ENCODE data around the gene CAMTA1.

CAMTA1 gene

DNA sequence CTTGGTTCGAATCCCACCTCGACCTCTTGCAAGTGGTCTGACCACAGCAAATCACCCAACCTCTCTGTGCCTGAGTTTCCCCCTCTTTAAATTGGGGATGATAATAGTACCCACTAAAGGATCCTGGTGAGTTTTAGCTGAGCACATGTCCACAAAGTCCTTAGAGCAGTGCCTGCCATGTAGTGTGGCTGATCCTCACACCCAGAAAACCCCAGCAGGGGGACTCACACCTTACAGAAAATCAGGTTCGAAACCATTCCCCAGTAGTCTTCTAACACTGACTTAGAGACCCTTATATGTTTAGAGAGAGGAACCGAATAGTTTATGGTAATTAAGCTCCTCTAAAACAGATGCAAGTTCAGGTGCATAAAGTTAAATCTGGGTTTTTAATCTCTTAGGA lies 89.0 kb downstream of the CAMTA1 start:
- DNase-seq (ENCODE audit: low spot score) = no peak

DNA sequence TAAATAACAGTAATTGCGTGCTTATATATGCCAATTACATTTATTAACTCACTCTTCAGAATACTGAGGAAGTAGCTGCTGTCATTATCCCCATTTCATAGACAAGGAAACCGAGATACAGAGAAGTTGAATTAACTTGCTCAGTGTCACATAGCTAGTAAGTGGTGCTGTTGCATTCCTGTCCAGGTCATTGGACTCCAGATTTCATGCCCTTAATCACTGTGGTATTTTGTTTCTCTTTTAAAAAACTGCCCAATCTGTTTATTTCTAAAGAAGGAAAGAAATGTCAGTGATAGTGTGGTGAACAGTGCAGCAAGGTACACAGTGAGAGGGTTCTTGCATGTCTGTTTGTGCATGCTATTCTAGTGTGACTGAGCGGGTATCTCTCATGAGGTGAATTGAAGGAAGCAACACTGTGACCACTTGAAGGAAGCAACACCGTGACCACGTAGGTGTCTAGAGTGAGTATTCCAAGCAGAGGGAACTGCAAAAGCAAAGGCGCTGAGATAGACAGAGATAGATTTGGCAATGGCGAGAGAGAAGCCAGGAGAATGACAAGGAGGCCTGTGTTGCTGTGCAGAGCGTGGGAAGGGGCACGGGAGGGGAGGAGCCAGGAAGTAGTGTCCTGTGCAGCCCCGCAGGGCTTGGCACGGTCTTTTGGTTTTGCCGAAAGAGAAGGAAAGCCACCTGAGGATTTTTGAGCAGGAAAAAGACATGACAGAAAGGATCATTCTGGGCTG lies 95.9 kb downstream of the CAMTA1 start:
- no peak for DNase-seq (ENCODE audit: low spot score)

- DNase-seq (ENCODE audit: low spot score) = no peak
Observed at GRCh38 chr1:6882414-6882813, 97.2 kb downstream of the CAMTA1 start.

DNA sequence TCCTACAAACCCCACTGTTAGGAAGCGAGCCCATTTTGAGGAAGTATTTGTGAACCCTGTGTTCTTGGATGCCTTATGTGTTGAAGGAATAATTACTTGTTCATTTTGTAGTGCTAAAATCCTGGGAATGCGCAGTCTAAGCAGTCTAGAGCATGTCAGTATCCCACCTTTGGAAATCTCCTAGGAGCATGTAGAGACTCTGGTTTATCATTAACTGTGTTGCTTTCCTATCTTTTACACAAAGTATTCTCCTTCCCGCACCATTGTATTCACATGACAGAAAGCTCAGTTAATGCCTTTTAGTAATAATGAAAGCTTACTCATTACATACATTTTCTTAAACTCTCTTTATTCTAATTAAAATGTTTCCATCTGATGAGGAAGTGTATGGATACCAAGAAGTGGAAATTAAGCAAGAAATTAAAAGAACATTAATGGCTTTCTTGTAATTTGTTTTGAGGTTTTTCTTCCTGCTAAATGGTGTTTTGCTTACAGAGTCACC lies 99.4 kb downstream of the CAMTA1 start:
- DNase-seq (ENCODE audit: low spot score) = no peak

DNA sequence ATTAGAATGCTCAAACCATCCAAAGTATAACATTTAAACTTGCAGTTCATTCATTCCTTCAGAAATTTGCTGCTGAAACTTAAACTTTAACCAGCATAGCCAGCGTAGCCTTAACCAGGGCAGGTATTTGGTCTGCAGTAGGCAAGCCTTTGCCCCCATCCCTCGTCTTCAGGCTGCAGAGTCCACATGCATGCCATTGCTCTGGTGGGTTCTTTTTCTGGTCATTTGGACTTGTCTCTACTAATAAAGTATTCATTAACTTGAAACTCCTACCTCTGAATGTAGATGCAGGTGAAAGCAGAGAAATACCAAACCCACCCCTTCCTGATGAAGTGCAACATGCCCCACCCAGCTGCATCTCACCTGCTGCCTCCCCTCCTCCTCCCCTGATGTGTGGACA lies 100.2 kb downstream of the CAMTA1 start:
- no peak for DNase-seq (ENCODE audit: low spot score)

GRCh38 chr1:6886523-6886922 lies 101.3 kb downstream of the CAMTA1 start:
- no peak for DNase-seq (ENCODE audit: low spot score)

- no peak for DNase-seq (ENCODE audit: low spot score)
Observed at GRCh38 chr1:6888268-6888667, 103.0 kb downstream of the CAMTA1 start.

DNA sequence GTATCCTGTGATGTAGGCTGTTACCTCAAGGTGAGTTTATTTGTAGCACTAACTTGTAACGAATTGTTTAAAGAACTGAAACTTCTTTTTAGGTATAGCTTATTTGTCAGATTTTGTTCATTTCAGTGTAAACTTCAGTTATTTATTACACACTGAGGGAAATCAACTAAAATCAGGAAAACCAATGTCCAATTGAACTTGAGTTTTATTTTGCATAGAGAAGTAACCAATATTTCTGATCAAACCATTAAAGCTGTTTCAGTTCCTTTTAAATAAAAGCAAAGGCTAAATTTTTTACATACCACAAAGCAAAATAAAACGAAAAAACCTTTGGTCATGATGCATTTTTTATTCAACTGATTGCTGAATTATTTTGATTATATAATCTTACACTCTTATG lies 103.6 kb downstream of the CAMTA1 start:
- DNase-seq (ENCODE audit: low spot score) = no peak

DNA sequence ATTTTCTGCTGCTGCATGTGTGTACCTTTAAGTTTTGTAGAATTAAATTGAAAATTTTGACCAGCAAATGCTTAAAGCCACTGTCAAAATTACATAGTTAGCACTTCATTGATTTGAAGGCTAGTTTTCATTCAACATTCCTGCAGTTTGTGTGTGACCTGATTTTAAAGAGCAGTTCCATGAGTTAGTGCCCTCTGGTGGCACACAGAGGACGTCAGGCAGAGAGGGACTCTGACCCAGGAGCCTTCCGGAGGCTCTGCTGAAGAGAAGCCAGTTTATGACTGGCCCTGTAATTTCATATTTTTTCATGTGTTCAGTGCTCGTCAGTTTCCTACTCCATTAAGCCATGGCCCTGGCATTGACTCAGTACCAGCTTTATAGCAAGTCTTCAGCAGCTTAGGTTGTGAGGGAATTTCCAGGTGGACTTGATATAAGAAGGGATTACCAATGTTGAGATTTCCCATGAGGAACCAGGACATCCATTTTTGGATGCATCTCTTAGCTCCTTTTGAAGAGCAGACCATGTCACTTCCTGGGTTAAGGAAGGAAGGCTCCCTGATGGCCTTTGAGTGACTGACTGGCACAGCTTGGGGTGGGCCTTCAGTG lies 104.7 kb downstream of the CAMTA1 start:
- DNase-seq (ENCODE audit: low spot score) = peak; percentile 51

- no peak for DNase-seq (ENCODE audit: low spot score)
Observed at GRCh38 chr1:6890686-6891085, 105.4 kb downstream of the CAMTA1 start.

- no peak for DNase-seq (ENCODE audit: low spot score)
Observed at GRCh38 chr1:6891781-6892579, 106.7 kb downstream of the CAMTA1 start.

DNA sequence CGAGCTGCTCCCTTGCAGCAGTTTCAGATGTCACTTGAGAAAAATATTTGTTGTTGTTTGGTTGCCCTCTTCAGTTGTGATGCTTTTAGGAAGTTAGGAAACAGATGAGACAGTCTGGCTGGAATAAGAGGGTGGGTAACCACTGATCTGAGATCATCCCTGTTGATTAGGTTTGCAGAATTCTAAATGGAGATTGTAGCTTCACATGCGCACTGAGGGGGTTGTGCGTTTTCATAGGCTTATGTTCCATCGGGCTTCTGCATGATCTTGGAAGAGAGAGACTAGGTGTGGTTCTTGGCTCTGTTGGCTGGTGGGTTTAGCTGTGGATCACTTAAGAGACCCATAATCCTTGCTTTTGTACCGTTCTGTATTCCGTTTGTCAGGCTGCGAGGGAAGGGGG lies 108.1 kb downstream of the CAMTA1 start:
- no peak for DNase-seq (ENCODE audit: low spot score)

DNA sequence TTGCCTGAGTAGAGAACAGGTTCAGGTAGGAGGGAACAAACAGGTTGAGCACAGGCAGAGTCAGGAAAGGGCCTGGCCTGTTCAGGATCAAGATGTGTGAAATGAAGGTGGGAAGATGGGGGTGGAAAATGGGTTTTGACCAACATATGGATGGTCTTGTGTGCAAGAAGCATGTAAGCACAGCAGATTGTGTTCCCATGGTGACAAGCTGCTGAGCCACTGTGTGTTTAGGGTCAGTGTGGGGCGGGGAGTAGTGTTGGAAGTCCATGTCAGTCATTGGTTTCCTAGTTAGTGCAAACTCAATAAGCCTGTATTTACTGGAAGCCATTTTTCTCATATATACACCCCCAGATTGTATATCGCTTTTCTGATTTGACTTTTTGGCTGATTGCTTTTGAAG lies 111.9 kb downstream of the CAMTA1 start:
- DNase-seq (ENCODE audit: low spot score) = no peak

GRCh38 chr1:6898974-6899539 lies 113.8 kb downstream of the CAMTA1 start:
- no peak for DNase-seq (ENCODE audit: low spot score)

DNA sequence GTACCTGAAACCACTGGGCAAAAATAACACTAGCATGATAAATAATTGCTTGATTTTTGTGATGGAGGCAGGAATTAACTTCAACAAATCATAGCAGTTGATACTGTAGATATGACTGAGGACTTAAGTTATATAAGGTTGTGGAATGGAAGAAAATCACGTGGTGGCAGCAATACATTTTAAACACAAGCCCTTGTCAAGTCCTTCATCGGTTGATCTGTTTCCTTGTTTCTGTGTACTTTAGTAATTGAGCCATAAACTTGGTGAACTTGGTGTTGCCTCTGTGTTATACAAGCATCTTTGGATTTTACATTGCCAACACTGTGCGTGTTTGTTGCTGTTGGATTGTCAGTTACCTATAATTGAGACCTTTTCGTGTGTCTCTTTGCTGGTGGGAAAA lies 114.4 kb downstream of the CAMTA1 start:
- no peak for DNase-seq (ENCODE audit: low spot score)

DNA sequence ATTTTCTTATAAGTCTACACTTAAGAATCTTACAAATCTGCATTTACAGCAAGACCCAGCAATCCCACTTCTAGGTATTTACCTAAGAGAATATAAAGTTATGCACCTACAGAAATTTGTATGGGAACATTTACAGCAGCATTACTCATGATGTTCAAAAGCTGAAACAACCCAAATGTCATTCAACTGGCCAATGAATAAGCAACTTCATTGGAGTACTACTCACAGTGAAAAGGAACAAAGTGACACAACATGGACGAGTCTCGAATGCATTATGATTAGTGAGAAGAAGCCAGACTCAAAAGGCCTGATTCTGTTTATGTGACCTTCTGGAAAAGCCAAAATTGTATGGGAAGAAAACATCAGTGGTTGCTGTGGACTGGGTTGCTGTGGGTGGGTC lies 116.9 kb downstream of the CAMTA1 start:
- DNase-seq (ENCODE audit: low spot score) = no peak

DNA sequence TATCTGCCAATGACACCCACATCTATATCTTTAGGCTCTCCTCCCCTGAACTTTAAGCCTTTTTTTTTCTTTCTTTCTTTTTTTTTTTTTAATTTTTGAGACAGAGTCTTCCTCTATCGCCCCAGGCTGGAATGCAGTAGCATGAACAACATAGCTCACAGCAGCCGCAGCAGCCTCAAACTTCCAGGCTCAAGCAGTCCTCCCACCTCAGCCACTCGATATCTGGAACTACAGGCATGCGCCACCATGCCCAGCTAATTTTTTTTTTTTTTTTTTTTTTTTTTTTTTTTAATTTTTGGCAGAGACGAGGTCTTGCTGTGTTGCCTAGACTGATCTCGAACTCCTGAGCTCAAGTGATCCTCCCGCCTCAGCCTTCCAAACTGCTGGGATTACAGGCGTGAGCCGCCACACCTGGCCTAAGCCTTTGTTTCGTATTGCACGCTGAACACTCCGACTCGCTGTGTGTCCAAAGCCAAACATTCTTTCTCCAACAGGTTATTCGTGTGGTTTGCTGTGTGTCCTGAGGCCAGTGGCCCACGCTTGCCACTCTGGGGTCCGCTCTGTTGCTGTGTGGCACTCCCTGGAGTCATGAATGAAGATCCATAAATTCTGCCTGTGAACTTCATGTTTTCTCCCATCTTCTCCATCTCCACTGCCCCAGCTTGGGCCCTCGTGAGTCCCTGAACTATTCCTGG lies 119.4 kb downstream of the CAMTA1 start:
- no peak for DNase-seq (ENCODE audit: low spot score)

- DNase-seq (ENCODE audit: low spot score) = no peak
Observed at GRCh38 chr1:6905331-6905730, 120.1 kb downstream of the CAMTA1 start.

DNA sequence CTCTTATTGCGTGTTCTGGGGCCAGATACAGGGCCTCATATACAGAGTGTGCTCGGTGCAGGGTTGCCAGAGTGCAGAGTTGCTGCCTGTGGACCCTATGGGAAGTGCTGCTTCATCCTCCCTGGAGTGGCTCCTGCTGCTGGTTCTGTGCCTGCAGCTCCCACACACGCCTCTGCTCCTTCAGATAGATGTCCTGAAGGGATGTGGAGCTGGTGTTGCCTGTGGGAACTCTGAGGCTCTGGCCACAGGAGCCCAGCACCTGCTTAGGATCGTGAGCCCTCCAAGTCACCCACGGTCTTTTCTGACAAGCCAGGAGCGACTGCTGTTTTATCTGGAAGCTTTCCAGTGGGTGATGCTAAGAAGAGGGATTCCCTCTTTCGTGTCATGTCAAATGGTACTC lies 120.5 kb downstream of the CAMTA1 start:
- no peak for DNase-seq (ENCODE audit: low spot score)

DNA sequence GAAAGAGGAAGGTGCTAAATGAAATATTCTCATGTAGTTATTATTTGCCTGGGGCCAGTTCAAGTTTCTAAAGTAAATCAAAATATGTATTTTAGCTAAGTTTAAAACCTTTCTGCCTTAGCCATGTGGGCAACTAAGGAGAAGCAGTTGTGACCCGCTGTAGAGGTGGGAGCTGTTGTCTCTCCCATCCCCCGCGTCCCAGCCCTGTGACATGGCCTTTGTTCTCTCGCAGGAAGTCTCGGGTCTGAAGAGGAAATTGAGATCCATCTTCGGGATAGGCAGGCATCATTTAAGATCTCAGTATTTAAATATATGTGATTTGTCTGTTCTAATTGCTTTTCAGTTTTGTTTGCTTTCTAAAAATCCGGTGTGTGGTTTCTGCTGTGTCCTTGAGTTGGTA lies 121.5 kb downstream of the CAMTA1 start:
- no peak for DNase-seq (ENCODE audit: low spot score)

DNA sequence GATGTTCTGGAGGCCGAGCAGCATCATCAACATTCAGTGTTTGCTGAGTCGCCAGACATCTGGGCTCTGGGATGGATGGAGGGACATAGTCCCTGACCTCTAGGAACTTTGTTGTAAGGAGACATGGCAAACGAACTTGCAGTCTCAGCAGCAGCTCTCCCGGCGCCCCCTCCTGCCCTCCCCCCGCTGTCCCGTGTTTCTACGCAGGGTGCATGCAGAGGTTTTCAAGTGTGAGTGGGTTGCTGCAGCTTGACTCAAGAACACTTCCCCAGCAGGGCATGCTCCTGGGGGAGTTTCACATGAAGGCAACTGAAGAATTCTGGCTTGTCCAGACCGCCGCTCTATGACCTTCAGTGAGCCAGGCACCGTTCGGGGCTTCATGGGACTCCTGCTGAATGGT lies 121.9 kb downstream of the CAMTA1 start:
- no peak for DNase-seq (ENCODE audit: low spot score)
